OCI-LY3 (cell line): ENCODE data around the gene PRPH2.

Experiments used
- H2AFZ ChIP-seq: fragments of 200-600, 300-600 bp; shearing (Covaris generic); 2 replicates; pipeline ENCODE4 v1.6.0; 2014; ENCODE audit warnings: antibody characterized with exemption, low read depth, low read length
- H3K27ac ChIP-seq: fragments of 200-600, 300-600 bp; sonication (generic); 2 replicates; pipeline ENCODE4 v1.5.1; 2014; ENCODE audit warnings: mild to moderate bottlenecking, low read length, moderate library complexity, mixed read lengths
- H3K27me3 ChIP-seq: fragments of 200-600, 300-600 bp; sonication (generic); 2 replicates; pipeline ENCODE4 v1.6.1; 2014; ENCODE audit warnings: low read depth, low read length, mixed read lengths
- H3K36me3 ChIP-seq: fragments of 200-600, 300-600 bp; sonication (generic); replicated peaks from 2 replicates; pipeline ENCODE3; 2014; ENCODE audit warnings: low read depth, low read length, mixed read lengths
- H3K4me1 ChIP-seq: fragments of 300-600, 200-600 bp; sonication (generic); 2 replicates; pipeline ENCODE4 v1.6.1; 2014; ENCODE audit warnings: low read length, mixed read lengths
- H3K4me2 ChIP-seq: fragments of 200-600, 300-600 bp; sonication (generic); 2 replicates; pipeline ENCODE4 v1.6.1; 2014; ENCODE audit warnings: low read length, mixed read lengths
- H3K4me3 ChIP-seq: fragments of 300-600, 200-600 bp; sonication (generic); 2 replicates; pipeline ENCODE4 v1.5.1; 2014; ENCODE audit warnings: antibody characterized with exemption, mild to moderate bottlenecking, low read length, moderate library complexity
- H3K79me2 ChIP-seq: fragments of 300-600, 200-600 bp; shearing (Covaris generic); 2 replicates; pipeline ENCODE4 v1.6.1; 2014; ENCODE audit warnings: mild to moderate bottlenecking, low read length, mixed read lengths
- H3K9ac ChIP-seq: fragments of 300-600, 200-600 bp; shearing (Covaris generic); 2 replicates; pipeline ENCODE4 v1.6.0; 2014; ENCODE audit warnings: mild to moderate bottlenecking, low read length, moderate library complexity
- H3K9me3 ChIP-seq: fragments of 200-600, 300-600 bp; shearing (Covaris generic); 2 replicates; pipeline ENCODE4 v1.6.1; 2014; ENCODE audit warnings: low read length, mixed read lengths; ENCODE audit not compliant: insufficient read depth
- H4K20me1 ChIP-seq: fragments of 200-600, 300-600 bp; sonication (generic); 2 replicates; pipeline ENCODE4 v1.6.1; 2016; ENCODE audit warnings: low read length, mixed read lengths; ENCODE audit not compliant: insufficient read depth
- EZH2phosphoT487 ChIP-seq: fragments of 200-600 bp; shearing (Covaris generic); IDR thresholded peaks from 2 replicates; pipeline ENCODE4 v1.6.1; 2018; ENCODE audit warnings: antibody characterized with exemption, mixed run types, low read depth
- TF ChIP-seq, protein P1 (sequence below): fragments of 200-600, 300-600 bp; sonication (generic); IDR thresholded peaks from 2 replicates; pipeline ENCODE4 v1.5.1; 2014; ENCODE audit warnings: antibody characterized with exemption, low read length, low read depth

PRPH2 gene

DNA sequence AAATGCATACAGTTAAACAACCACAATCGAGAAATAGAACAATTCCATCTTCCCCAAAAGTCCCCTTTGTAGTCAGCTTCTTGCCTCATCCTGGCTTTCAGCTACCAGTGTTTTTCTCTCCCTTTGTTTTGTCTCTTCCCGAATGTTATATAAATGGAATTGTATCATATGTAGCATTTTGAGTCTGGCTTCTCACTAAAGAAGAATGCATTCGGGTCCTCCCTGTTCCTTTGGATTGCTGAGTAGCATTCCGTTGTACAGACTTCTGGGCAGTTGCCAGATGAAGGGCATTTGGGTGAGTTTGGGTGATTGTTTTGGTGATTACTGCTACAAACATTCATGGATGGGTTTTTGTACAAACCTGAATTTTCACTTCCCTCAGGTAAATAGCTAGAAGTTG, 27.8 kb downstream of the PRPH2 start:
- Histone ChIP-seq H3K27ac (no peak overlapping the region), H3K4me2 (no peak overlapping the region), H3K9ac (no peak overlapping the region), H3K4me3 (no peak overlapping the region), H3K4me1 (no peaks in the 10 kb centered on the region), H3K36me3 (peaks cover 38% of the 10 kb centered on the region), H2AFZ (no peak overlapping the region), H3K9me3 (no peaks in the 10 kb centered on the region), H3K79me2 (no peaks in the 10 kb centered on the region), H3K27me3 (no peaks in the 10 kb centered on the region), H4K20me1 (no peaks in the 10 kb centered on the region)
- TF ChIP-seq, protein P1, sequence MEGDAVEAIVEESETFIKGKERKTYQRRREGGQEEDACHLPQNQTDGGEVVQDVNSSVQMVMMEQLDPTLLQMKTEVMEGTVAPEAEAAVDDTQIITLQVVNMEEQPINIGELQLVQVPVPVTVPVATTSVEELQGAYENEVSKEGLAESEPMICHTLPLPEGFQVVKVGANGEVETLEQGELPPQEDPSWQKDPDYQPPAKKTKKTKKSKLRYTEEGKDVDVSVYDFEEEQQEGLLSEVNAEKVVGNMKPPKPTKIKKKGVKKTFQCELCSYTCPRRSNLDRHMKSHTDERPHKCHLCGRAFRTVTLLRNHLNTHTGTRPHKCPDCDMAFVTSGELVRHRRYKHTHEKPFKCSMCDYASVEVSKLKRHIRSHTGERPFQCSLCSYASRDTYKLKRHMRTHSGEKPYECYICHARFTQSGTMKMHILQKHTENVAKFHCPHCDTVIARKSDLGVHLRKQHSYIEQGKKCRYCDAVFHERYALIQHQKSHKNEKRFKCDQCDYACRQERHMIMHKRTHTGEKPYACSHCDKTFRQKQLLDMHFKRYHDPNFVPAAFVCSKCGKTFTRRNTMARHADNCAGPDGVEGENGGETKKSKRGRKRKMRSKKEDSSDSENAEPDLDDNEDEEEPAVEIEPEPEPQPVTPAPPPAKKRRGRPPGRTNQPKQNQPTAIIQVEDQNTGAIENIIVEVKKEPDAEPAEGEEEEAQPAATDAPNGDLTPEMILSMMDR, result no peak
- no peak for TF ChIP-seq EZH2phosphoT487

DNA sequence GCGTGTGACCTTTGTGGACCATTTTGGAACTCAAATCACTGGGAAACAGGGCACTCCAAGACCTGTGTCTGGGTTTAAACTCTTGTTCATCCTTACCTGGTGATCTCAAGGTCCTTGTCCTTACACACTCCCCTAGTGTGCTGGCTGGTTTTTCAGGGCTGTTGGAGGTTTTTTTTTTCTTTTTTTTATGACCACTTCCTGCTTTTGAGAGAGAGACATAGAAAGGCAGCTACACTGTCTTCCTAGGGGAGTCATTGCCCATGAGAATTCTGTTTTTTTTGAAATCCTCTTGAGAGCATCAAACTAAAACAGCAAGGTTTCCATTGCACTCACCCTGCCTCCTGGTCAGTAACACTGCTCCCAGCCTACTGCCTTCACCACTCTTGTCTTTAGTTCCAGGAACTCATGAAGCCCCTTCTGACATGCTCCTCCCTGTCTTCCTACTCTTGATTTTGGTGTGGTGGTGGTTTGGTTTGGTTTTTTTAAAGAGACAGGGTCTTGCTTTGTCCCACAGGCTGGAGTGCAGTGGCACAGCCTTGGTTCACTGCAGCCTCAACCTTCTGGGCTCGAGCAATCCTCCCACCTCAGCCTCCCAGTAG, 28.6 kb downstream of the PRPH2 start:
- Histone ChIP-seq H3K79me2 (no peaks in the 10 kb centered on the region), H4K20me1 (no peaks in the 10 kb centered on the region), H3K4me2 (no peak overlapping the region), H3K4me3 (no peak overlapping the region), H3K4me1 (no peaks in the 10 kb centered on the region), H3K36me3 (peaks cover 44% of the 10 kb centered on the region), H3K9ac (no peak overlapping the region), H3K27ac (no peak overlapping the region), H3K9me3 (no peaks in the 10 kb centered on the region), H3K27me3 (no peaks in the 10 kb centered on the region), H2AFZ (no peak overlapping the region)
- no peak for TF ChIP-seq EZH2phosphoT487
- TF ChIP-seq, protein P1, result no peak

DNA sequence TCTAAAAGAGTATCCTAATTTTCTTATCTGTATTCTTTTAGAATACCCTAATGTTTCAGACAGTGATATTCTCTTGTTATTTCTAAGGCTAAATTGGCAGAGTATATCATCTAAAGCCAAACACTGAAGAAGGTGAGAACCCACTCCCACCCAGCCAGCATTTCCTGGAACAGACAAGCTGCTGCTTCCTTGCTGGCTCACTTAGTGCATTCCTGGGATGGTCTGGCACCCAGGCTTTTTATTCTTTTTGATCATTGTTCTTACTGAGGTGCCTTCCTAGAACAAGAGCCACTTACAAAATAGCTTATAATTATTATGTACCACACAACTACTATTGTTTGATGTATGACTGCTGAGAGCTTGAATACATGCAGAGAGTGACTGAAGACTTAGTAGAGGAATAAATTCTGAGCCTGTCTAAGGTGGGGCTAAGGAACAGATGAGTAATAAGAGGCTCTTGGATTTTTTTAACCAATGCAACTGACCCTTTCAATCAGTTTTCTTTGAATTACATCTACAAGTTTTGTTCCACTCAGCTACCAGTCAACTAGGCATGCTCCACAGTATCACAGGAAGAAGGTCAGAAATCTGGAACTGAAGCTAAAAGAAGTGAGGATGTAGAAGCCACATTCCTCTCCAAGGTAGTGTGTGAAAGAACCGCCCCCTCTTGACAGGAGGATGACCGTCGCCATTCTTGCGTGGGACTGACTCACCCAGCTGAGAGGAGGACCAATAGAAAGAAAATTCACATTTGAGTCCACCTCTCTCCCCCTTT, 30.1 kb downstream of the PRPH2 start:
- no peak overlapping the region for H2AFZ ChIP-seq
- H3K4me3 ChIP-seq, result no peak overlapping the region
- H3K27me3 ChIP-seq, result no peaks in the 10 kb centered on the region
- peaks cover 57% of the 10 kb centered on the region for H3K36me3 ChIP-seq
- no peak overlapping the region for H3K27ac ChIP-seq
- no peaks in the 10 kb centered on the region for H4K20me1 ChIP-seq
- no peak overlapping the region for H3K9ac ChIP-seq
- TF ChIP-seq, protein P1, result no peak
- no peak for TF ChIP-seq EZH2phosphoT487
- no peaks in the 10 kb centered on the region for H3K9me3 ChIP-seq
- no peaks in the 10 kb centered on the region for H3K4me1 ChIP-seq
- no peaks in the 10 kb centered on the region for H3K79me2 ChIP-seq
- no peak overlapping the region for H3K4me2 ChIP-seq

DNA sequence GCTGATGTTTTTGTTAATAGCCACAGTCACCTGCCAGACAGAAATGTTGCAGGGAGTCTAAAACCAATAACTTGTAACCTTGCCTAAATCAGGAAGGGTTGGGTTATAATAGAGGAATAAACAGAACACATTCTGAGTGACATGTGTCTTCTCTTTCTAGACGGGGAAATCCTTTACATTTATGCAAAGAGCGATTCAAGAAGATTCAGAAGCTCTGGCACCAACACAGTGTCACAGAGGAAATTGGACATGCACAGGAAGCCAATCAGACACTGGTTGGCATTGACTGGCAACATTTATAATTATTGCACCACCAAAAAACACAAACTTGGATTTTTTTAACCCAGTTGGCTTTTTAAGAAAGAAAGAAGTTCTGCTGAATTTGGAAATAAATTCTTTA, 31.5 kb downstream of the PRPH2 start:
- Histone ChIP-seq H2AFZ (no peak overlapping the region), H3K4me2 (no peak overlapping the region), H3K4me3 (no peak overlapping the region), H3K27me3 (no peaks in the 10 kb centered on the region), H3K9me3 (no peaks in the 10 kb centered on the region), H3K36me3 (peaks cover 58% of the 10 kb centered on the region), H3K9ac (no peak overlapping the region), H3K79me2 (no peaks in the 10 kb centered on the region), H3K27ac (no peak overlapping the region), H4K20me1 (no peaks in the 10 kb centered on the region), H3K4me1 (no peaks in the 10 kb centered on the region)
- TF ChIP-seq, protein P1, result no peak
- no peak for TF ChIP-seq EZH2phosphoT487
